ENCODE measurements around the gene CNTNAP2.
"Not testable (repeated sequence)": the region's sequence is repeated elsewhere in the genome, so short reads cannot be mapped to it uniquely, and the experiment has no call there.

CNTNAP2 gene

DNA sequence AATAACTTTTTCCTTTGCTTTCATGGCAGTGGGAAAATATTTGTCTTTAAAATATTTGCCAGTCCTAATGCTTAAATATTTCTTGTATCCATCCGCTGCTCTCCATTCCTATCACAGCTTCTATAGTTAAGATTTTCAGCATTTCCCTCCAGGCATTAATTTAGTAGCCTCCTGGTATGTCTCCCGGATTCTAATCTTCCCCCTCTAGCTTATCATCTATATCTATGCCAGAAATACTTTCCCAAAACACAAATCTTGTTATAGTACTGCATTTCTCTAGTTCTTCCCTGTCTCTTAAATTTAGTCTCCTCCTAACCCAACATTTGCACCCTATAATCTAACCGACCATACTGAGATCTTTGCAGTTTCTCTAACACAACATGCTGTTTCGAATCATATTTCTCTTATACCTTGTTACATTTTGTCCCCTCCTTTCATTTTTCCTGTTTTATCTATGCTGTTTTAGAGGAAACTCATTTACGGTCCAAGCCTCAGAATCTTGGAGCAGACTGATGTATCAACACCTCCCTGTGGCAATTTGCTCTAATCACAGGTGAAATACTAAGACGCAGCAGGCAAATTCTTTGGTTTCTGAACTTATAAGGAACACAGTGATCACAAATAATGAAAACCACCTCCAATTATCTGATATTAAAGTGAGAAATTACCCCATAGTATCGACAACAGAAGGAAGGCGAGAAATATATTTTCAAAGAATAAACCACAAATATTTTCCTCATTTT, 10.3 kb downstream of the CNTNAP2 start:
- no peaks in the 10 kb centered on the region for H3K27me3 Mint-ChIP-seq (ENCODE audit: low read depth)
- H3K9me3 Mint-ChIP-seq, result peaks cover 4% of the 10 kb centered on the region
- H3K4me1 Mint-ChIP-seq (ENCODE audit: low read depth), result no peaks in the 10 kb centered on the region
- H3K4me3 Mint-ChIP-seq, result no peak overlapping the region
- H3K36me3 Mint-ChIP-seq (ENCODE audit: low read depth), result no peaks in the 10 kb centered on the region
- H3K27ac Mint-ChIP-seq, result no peak overlapping the region

DNA sequence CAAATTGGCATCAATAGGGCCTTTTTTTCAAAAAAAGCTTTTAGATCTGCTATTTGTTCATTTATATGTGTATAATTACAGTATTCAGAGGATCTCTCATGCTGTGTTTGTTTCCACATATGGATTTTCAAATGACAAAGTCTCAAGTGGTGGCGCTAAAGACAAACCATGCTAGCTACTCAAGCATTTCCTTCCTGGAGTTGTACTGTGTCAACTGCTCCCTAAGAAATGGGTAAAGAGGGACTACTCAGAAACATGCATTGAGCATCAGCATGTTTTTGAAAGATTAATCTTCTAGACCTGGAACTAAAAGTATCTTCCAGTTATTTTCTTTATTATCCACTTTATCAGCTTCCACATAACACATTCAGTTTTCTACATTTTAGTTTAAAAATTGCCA, 12.7 kb downstream of the CNTNAP2 start:
- peaks cover 6% of the 10 kb centered on the region for H3K9me3 Mint-ChIP-seq
- no peak overlapping the region for H3K27ac Mint-ChIP-seq
- no peaks in the 10 kb centered on the region for H3K4me1 Mint-ChIP-seq (ENCODE audit: low read depth)
- no peaks in the 10 kb centered on the region for H3K36me3 Mint-ChIP-seq (ENCODE audit: low read depth)
- H3K4me3 Mint-ChIP-seq, result no peak overlapping the region
- no peaks in the 10 kb centered on the region for H3K27me3 Mint-ChIP-seq (ENCODE audit: low read depth)

DNA sequence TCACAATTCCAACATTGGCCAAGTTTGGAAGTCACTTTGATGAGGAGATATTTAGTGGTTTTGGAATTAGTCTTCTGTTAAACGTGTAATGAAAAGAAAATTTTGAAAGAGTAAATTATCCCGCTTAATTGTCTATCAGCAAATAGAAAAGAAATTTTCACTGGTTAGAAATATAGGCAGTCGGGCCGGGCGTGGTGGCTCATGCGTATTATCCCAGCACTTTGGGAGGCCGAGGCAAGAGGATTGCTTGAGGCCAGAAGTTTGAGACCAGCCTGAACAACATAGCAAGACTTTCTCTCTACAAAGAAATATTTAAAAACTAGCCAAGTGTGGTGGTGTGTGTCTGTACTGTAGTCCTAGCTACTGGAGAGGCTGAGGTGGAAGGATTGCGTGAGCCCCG, 13.4 kb downstream of the CNTNAP2 start:
- no peaks in the 10 kb centered on the region for H3K36me3 Mint-ChIP-seq (ENCODE audit: low read depth)
- H3K27me3 Mint-ChIP-seq (ENCODE audit: low read depth), result no peaks in the 10 kb centered on the region
- H3K9me3 Mint-ChIP-seq, result peaks cover 6% of the 10 kb centered on the region
- no peak overlapping the region for H3K4me3 Mint-ChIP-seq
- no peak overlapping the region for H3K27ac Mint-ChIP-seq
- H3K4me1 Mint-ChIP-seq (ENCODE audit: low read depth), result no peaks in the 10 kb centered on the region

DNA sequence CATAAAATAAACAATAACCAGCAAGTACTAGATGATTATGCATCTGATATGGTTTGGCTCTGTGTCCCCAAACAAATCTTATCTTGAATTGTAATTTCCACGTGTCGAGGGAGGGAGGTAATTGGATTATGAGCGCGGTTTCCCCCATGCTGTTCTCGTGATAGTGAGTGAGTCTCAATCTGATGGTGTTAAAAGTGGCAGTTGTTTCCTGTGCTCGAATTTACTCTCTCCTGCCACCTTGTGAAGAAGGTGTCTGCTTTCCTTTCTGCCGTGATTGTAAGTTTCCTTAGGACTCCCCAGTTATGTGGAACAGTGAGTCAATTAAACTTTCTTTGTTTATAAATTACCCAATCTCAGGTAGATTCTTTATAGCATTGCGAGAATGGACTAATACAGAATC, 15.1 kb downstream of the CNTNAP2 start:
- Mint-ChIP-seq H3K36me3 (ENCODE audit: low read depth) (no peaks in the 10 kb centered on the region), H3K4me3 (no peak overlapping the region), H3K27me3 (ENCODE audit: low read depth) (no peaks in the 10 kb centered on the region), H3K9me3 (peaks cover 6% of the 10 kb centered on the region), H3K27ac (no peak overlapping the region), H3K4me1 (ENCODE audit: low read depth) (no peaks in the 10 kb centered on the region)

DNA sequence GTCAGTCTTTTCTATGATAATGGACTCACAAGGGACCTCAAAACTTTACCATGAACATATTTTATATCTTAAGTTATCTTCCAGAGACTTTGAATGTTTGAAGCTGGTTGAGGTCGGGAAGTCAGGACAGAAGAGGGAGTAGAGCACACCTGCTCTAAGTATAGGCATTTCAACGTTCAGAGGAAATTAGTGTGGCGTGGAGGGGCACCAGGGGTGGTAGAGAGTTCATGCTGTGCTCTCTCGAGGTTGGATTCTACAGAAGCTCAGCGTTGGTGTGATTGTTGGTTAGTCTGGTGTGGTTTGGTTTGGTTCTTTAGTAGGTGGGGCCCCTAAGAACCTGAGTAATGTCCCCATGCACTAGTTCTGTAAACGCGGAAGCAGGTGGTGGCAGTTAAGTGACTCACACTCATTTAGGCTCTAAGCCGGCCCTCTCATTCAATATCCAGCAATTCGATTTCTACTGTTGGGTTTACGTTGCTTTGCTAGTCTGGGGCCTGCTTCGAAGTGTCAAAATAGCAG, 19.8 kb downstream of the CNTNAP2 start:
- no peaks in the 10 kb centered on the region for H3K4me1 Mint-ChIP-seq (ENCODE audit: low read depth)
- no peaks in the 10 kb centered on the region for H3K36me3 Mint-ChIP-seq (ENCODE audit: low read depth)
- H3K27ac Mint-ChIP-seq, result no peak overlapping the region
- no peaks in the 10 kb centered on the region for H3K27me3 Mint-ChIP-seq (ENCODE audit: low read depth)
- no peak overlapping the region for H3K4me3 Mint-ChIP-seq
- H3K9me3 Mint-ChIP-seq, result peaks cover 6% of the 10 kb centered on the region

DNA sequence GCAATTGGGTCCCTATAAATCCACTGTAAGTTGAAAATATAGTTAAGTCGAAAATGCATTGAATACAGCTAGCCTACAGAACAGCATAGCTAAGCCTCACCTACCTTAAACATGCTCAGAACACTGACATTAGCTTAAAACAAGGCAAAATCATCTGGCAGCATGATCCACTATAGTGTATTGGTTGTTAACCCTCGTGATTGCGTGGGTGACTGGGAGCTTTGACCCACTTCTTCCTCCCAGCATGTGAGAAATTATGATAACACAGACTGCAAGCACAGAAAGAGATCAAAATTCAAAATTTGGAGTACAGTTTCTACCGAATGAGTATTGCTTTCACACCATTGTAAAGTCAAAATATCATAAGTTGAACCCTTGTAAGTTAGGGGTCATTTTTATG, 22.3 kb downstream of the CNTNAP2 start:
- Mint-ChIP-seq H3K36me3 (ENCODE audit: low read depth) (no peaks in the 10 kb centered on the region), H3K4me3 (no peak overlapping the region), H3K27ac (no peak overlapping the region), H3K4me1 (ENCODE audit: low read depth) (no peaks in the 10 kb centered on the region), H3K9me3 (no peaks in the 10 kb centered on the region), H3K27me3 (ENCODE audit: low read depth) (no peaks in the 10 kb centered on the region)

DNA sequence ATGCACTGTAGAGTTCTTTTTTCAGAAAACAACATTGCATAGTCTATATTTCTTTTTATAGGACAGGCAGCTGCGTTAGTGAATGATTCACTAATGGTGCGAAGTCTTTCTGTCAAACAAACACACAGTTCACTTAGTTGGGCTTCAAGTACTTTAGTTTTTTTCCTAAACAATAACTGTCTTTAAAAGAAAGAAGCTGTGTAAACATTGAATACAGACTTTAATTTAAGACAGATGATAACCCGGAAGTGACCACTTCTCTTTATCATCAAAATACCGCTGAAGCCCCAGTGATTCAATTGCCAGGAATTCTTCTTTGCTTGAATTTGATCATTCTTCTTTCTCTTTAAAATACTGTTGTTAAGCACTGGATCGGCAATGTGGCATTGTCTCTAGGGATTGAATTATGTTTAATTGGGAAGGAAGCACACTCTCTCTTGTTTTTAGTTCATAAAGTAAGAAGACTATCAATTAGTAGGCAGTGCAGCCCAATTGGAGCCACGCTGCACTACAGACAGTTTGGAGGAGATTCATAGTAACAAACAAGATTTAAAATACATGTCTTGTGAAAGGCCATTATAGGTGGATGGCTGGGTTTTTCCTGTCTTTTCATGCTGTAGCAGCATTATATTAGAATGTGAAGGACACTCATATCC, 30.4 kb downstream of the CNTNAP2 start:
- Mint-ChIP-seq H3K36me3 (ENCODE audit: low read depth) (no peaks in the 10 kb centered on the region), H3K27ac (no peak overlapping the region), H3K4me1 (ENCODE audit: low read depth) (no peaks in the 10 kb centered on the region), H3K9me3 (no peaks in the 10 kb centered on the region), H3K4me3 (no peak overlapping the region), H3K27me3 (ENCODE audit: low read depth) (no peaks in the 10 kb centered on the region)

DNA sequence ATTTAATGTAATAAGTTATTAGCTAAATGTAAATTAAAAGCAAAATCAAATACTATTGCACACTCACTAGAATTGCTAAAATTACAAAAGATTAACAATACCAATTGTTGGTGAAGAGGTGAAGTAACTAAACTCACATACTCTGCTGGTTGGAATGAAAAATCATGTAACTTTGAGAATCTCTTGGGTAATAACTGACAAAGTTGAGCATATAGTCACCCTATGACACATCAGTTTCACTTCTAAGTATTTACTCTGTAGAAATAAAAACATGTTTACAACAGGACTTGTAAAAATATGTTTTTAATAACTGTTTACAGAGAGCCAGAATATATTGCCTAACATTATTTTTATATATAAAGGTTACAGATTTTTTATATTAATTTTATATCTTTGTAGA, 33.6 kb downstream of the CNTNAP2 start:
- Mint-ChIP-seq H3K4me1 (ENCODE audit: low read depth) (no peaks in the 10 kb centered on the region), H3K9me3 (no peaks in the 10 kb centered on the region), H3K36me3 (ENCODE audit: low read depth) (no peaks in the 10 kb centered on the region), H3K4me3 (no peak overlapping the region), H3K27ac (no peak overlapping the region), H3K27me3 (ENCODE audit: low read depth) (no peaks in the 10 kb centered on the region)

DNA sequence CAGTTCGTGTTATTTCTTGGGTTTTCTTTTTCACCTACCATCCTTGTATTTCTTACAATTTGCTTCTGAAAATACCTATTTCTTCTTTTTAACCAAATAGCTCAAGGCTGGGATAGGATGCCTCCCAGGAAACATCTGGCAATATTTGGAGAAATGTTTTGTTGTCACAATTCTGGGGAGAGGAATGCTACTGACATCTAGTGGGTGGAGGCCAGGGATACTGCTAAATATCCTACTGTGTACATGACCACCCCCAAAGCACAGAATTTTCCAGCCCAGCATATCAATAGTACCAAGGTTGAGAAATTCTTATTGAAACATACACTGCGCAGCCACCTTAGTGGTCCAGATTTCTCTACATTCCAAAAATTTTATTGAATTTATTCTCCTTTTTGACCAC, 55.5 kb downstream of the CNTNAP2 start:
- H3K4me1 Mint-ChIP-seq (ENCODE audit: low read depth), result no peaks in the 10 kb centered on the region
- peaks cover 4% of the 10 kb centered on the region for H3K9me3 Mint-ChIP-seq
- H3K4me3 Mint-ChIP-seq, result no peak overlapping the region
- H3K36me3 Mint-ChIP-seq (ENCODE audit: low read depth), result no peaks in the 10 kb centered on the region
- no peak overlapping the region for H3K27ac Mint-ChIP-seq
- no peaks in the 10 kb centered on the region for H3K27me3 Mint-ChIP-seq (ENCODE audit: low read depth)

DNA sequence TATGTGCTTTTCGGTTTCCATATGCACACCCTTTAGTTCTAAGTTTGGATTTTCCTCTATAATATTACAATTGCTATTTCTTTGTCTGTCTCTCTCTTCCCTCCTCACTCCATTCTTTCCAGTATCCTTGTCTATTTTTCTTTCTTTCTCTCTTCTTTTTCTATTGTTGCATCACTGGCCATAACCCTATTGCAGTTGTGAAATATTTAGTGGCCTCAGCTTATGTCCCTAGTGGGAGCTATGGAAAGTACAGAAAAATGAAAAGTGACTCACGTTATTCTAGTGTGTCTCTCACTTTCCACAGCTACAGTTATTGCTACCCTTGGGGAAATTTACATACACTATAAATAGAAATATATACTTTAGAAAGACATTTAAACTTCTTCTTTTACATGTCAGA, 59.1 kb downstream of the CNTNAP2 start:
- peaks cover 4% of the 10 kb centered on the region for H3K9me3 Mint-ChIP-seq
- H3K27ac Mint-ChIP-seq, result no peak overlapping the region
- H3K4me1 Mint-ChIP-seq (ENCODE audit: low read depth), result no peaks in the 10 kb centered on the region
- H3K4me3 Mint-ChIP-seq, result no peak overlapping the region
- no peaks in the 10 kb centered on the region for H3K27me3 Mint-ChIP-seq (ENCODE audit: low read depth)
- H3K36me3 Mint-ChIP-seq (ENCODE audit: low read depth), result no peaks in the 10 kb centered on the region

DNA sequence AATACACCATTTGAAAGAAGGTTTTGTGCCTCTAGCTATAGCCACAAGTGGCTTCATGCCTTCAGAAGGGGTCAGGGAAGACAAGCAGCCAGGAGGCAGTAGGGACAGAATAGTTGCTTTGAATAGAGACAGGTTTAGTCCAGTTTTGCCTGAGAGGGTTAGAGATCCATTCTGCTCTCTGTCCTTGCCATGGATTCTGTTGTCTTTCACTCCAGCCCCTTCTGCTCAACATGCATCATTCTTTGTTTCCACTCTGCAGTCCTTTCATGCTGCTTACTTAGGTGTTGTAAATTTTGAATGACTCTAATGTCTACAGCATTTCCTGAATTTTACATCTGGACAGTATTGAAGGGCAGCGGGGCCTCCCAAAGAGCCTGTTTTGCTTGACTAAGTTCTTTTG, 60.3 kb downstream of the CNTNAP2 start:
- Mint-ChIP-seq H3K36me3 (ENCODE audit: low read depth) (no peaks in the 10 kb centered on the region), H3K4me3 (no peak overlapping the region), H3K27me3 (ENCODE audit: low read depth) (no peaks in the 10 kb centered on the region), H3K9me3 (peaks cover 4% of the 10 kb centered on the region), H3K4me1 (ENCODE audit: low read depth) (no peaks in the 10 kb centered on the region), H3K27ac (no peak overlapping the region)

DNA sequence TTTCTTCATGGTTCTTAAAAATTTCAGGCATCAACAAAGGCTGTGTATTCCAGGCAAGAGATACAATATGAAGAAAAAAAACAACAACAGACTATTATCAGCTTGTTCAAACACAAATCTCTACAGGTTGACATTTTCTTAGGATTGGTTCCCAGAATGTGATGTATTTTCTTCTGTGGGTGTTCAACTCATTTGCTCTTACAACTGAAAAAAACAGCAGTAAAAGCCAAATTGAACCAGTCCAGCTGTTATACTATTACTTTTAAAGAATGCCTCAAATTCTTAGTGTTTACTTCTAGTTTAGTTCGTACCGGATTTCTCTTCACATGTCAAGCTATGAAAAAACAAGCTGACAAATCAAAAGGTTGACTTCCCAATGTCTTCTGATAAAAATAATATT, 60.7 kb downstream of the CNTNAP2 start:
- Mint-ChIP-seq H3K9me3 (peaks cover 4% of the 10 kb centered on the region), H3K27me3 (ENCODE audit: low read depth) (no peaks in the 10 kb centered on the region)

DNA sequence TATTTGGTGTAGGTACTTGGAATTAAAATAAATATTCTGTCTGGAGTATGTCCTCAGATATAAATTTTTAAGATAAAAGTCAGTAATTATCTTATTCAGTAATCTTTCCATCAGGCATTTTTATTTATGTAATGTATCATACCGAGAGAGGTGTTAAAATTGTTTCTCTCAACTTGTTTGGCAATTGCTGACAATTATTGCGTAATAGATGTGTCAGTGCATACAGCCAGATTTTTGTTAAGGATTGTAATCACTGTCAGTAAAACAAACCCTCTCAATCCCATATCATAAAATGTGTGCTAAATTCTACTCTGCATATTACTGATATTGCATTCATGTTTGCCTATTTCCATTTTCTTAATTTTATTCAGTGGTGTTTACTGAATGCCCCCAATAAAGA, 69.2 kb downstream of the CNTNAP2 start:
- no peaks in the 10 kb centered on the region for H3K36me3 Mint-ChIP-seq (ENCODE audit: low read depth)
- no peak overlapping the region for H3K27ac Mint-ChIP-seq
- H3K9me3 Mint-ChIP-seq, result peaks cover 18% of the 10 kb centered on the region
- H3K4me3 Mint-ChIP-seq, result no peak overlapping the region
- no peaks in the 10 kb centered on the region for H3K4me1 Mint-ChIP-seq (ENCODE audit: low read depth)
- H3K27me3 Mint-ChIP-seq (ENCODE audit: low read depth), result no peaks in the 10 kb centered on the region

More for the DNA sequence above, 60.7 kb downstream of the CNTNAP2 start:
- Mint-ChIP-seq H3K4me1 (ENCODE audit: low read depth) (no peaks in the 10 kb centered on the region), H3K36me3 (ENCODE audit: low read depth) (no peaks in the 10 kb centered on the region), H3K4me3 (no peak overlapping the region), H3K27ac (no peak overlapping the region)

DNA sequence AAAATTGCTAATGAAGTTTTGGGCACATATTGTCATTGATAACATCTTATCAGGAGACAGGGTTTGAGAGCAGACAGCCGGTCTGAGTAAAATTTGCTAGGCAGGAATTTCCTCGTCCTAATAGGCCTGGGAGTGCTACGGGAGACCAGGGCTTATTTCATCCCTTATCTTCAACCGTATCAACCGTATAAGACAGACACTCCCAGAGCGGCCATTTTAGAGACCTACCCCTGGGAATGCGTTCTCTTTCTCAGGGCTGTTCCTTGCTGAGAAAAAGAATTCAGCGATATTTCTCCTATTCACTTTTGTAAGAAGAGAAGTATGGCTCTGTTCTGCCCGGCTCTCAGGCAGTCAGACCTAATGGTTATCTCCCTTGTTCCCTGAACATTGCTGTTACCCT, 74.8 kb downstream of the CNTNAP2 start:
- not testable (repeated sequence) for H3K4me1 Mint-ChIP-seq (ENCODE audit: low read depth); H3K36me3 Mint-ChIP-seq (ENCODE audit: low read depth); H3K4me3 Mint-ChIP-seq; H3K27ac Mint-ChIP-seq; H3K27me3 Mint-ChIP-seq (ENCODE audit: low read depth)
- peaks cover 26% of the 10 kb centered on the region for H3K9me3 Mint-ChIP-seq

DNA sequence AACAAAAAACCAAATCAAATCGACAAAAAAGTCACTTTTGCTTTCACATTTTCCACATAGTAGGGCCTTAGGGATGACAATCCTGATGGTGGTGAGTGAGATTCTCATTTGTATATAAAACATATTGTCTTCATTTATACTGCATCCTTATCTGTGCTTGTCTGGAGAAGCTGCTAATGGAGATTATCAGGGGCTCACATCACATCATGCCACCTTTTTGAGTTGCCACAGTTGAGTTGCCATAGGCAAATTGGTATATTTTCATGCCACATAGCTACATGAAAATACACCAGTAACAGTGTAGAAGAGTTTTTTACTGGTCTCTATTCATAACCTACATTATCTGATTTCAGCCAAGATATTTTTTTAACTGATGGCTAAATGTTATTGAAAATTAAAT, 85.3 kb downstream of the CNTNAP2 start:
- peaks cover 3% of the 10 kb centered on the region for H3K9me3 Mint-ChIP-seq
- no peaks in the 10 kb centered on the region for H3K4me1 Mint-ChIP-seq (ENCODE audit: low read depth)
- H3K36me3 Mint-ChIP-seq (ENCODE audit: low read depth), result no peaks in the 10 kb centered on the region
- no peak overlapping the region for H3K4me3 Mint-ChIP-seq
- H3K27ac Mint-ChIP-seq, result no peak overlapping the region
- H3K27me3 Mint-ChIP-seq (ENCODE audit: low read depth), result no peaks in the 10 kb centered on the region

Data from T-helper 1 cell treated with Interleukin-12 subunit alpha and Interleukin-12 subunit beta and Interleukin-4 antibody, amounts not matched to agents 30 μg/mL and 1 μg/mL, for 36 hours (primary cell).